HG03196 (cell line): ENCODE data around the gene PKIB.

Experiments
- ATAC-seq: cut with Tn5 transposase; IDR thresholded peaks from one replicate; pipeline ENCODE4 v1.9.1; 2021; ENCODE audit not compliant: unreplicated experiment

Gene PKIB

GRCh38 chr6:122665929-122666328, 55.7 kb downstream of the PKIB start:
- no peak for ATAC-seq

DNA sequence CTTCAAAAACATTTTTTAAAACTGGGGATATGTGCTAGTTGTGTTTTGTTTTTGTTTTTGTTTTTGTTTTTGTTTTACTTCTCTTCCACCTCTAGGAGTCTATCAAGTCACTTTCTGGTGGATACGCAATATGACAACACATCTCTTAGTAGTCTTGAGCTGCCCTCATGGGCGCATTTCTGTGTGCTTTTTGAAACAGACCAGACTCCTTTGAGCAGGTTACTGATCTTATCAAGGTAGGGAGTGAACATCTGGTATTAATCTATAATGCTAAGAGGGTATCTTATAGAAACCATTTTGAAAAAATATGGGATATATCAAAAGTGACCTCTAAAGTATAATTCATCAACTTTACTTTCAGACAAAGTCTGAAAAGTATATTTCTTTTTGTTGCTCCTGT, 56.2 kb downstream of the PKIB start:
- no peak for ATAC-seq

GRCh38 chr6:122669418-122669817, 59.2 kb downstream of the PKIB start:
- ATAC-seq, result no peak

GRCh38 chr6:122669868-122670267, 59.7 kb downstream of the PKIB start:
- no peak for ATAC-seq

GRCh38 chr6:122671251-122671650, 61.0 kb downstream of the PKIB start:
- no peak for ATAC-seq

GRCh38 chr6:122673343-122673961, 63.2 kb downstream of the PKIB start:
- ATAC-seq, result no peak

DNA sequence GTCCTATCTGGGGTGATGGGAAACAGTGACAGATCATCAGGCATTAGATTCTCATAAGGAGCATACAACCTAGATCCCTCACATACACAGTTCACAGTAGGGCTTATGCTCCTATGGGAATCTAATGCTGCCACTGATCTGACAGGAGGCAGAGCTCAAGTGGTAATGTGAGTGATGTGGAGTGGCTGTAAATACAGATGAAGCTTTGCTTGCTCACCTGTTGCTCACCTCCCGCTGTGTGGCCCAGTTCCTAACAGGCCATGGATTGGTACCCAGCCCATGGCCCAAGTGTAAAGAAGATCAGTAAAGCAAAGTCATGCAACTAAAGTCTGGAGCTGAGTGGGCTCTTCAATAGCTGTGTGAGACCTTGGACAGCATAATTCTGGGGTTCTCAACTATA, 65.9 kb downstream of the PKIB start:
- ATAC-seq, result no peak

- no peak for ATAC-seq
Observed at GRCh38 chr6:122676688-122677087, 66.5 kb downstream of the PKIB start.

DNA sequence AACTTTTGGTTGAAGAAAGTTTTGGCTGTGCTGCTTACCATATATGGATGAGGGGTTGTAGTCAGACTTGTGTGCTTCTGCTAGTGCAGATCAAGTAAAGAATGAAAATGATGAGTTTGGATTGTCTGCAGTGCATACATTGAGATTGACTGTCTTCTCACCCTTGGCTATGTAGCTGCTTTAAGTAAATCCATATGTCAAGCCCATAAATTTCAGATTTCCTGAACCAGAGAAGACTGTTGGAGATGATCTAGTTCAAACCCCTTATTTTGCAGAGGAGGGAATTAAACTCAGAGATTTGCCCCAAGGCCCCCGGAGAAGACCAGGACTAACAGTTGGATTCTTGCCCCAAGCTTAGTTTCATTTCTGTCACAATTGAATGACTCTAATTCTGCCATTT, 67.2 kb downstream of the PKIB start:
- no peak for ATAC-seq

GRCh38 chr6:122678841-122679240, 68.6 kb downstream of the PKIB start:
- ATAC-seq, result no peak

- ATAC-seq, result no peak
Observed at GRCh38 chr6:122681705-122682104, 71.5 kb downstream of the PKIB start.

- no peak for ATAC-seq
Observed at GRCh38 chr6:122683989-122684651, 73.9 kb downstream of the PKIB start.

- no peak for ATAC-seq
Observed at GRCh38 chr6:122692175-122692598, 82.0 kb downstream of the PKIB start.

- ATAC-seq, result no peak
Observed at GRCh38 chr6:122692807-122693580, 82.8 kb downstream of the PKIB start.

GRCh38 chr6:122694075-122694474, 83.9 kb downstream of the PKIB start:
- ATAC-seq, result no peak

DNA sequence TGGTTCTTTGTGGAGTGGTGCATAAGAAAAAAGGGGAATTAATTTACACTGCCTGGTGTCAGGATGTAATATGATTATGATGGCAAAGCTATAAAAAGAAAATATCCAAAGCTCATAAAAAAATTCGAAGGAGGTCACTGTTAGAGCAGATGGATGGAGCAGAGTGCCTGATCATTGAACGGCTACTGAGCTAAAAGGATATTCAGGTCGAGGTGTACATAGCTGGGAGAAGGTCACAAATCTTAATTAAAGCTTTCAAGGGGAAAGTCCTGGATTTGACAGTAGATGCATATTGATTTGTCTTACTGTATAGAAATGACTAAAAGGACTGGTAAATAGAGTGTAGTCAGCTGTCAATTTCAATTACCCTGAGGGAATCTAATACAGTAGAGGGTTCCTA, 84.4 kb downstream of the PKIB start:
- no peak for ATAC-seq

- no peak for ATAC-seq
Observed at GRCh38 chr6:122695188-122695587, 85.0 kb downstream of the PKIB start.

GRCh38 chr6:122696079-122696478, 85.9 kb downstream of the PKIB start:
- ATAC-seq, result no peak

DNA sequence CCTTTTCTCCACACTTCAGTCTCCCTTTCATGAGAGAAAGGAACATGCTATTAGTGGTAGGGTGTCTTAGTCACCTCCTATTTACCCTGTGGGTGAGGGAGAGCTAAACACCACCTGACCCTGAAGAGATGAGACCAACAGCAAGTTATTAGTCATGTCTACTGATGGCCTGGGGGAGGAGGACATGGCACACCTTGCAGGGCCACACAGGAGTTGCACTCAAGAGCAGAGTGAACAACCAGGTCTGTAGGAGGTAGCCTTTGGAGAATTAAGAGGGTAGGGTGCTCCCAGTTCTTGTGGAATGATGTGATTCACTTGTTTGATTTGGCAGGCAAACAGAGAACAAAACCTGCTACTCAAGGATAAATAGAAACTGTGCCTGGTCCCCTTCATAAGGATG, 86.6 kb downstream of the PKIB start:
- ATAC-seq, result no peak

- no peak for ATAC-seq
Observed at GRCh38 chr6:122697458-122697857, 87.3 kb downstream of the PKIB start.

DNA sequence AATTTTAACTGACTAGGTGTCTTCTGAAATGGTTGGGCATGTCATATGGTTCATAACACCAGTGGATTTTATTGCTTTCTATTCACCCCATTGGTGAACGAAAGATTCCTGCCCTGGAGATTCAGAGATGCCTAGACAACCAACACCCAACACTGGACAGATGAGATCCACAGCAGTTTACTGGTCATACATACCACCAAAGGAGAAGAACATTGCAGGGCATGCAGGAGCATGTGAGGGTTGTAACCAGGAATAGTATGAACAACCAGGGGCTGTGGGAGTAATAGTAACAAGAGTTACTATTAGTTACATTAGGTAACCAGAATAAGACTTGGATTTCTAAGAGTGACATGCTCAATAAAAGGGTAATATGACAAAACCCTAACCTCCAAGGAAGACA, 91.5 kb downstream of the PKIB start:
- no peak for ATAC-seq

- ATAC-seq, result no peak
Observed at GRCh38 chr6:122702841-122703240, 92.6 kb downstream of the PKIB start.
